HG02970 (cell line): Measurements from ENCODE around the gene PMEPA1.

Source experiments
- ATAC-seq: cut with Tn5 transposase; IDR thresholded peaks from one replicate; pipeline ENCODE4 v1.9.1; 2021; ENCODE audit warnings: mild to moderate bottlenecking, moderate library complexity, moderate number of reproducible peaks; ENCODE audit not compliant: unreplicated experiment, low FRiP score

PMEPA1 gene

GRCh38 chr20:57697543-57697942 lies 12.3 kb downstream of the PMEPA1 start:
- ATAC-seq = no peak

- no peak for ATAC-seq
Observed at GRCh38 chr20:57696401-57696961, 13.3 kb downstream of the PMEPA1 start.

GRCh38 chr20:57695940-57696339 lies 13.9 kb downstream of the PMEPA1 start:
- no peak for ATAC-seq

DNA sequence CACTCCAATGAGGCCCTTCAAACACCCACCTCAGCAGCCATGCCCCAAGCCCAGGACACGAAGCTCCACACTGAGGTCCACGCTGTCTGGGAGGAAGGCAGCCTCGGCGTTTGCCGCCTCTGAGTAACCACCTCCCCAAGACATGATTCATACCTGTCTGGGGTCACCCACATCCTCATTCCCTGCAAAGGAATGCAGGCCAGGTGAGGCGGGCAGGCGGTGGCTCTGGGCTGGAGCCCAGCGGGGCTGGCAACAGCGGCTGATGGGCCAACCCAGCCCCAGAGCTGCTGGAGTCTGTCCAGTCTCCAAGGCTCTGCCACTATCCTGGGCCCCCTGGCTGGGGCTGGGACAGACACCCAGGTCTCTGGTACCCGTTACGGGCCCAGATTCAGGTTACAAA lies 14.8 kb downstream of the PMEPA1 start:
- ATAC-seq = no peak

- ATAC-seq = no peak
Observed at GRCh38 chr20:57694481-57694880, 15.3 kb downstream of the PMEPA1 start.

DNA sequence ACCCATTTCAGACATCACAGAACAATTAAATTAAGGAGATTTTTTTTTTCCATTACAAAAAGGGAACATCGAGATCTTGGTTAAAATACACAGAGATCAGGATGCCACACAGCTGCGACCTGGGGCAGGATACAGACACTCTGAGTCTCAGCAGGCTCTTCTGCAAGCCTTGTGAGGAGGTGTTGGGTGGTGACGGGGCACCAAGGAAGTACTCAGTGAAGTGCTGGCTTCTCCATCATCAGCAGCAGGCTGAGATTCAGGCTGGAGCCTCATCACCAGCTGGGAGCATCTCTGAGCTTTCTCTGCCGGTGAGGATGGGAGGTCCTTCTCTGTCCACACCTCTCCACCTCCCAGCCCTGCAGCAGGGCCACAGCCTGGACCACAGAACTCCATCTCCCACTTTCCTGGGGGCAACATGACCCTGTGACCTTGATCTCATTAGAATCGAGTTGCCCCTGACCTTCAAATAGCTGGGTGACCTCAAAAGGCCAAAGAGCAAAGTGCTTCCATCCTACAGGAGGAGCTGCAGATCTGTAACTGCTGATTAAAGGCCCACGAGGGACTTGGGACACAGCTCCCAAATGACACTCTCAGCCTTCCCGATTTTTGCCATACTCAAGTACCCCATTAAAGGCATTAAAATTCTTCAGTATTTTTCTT lies 16.0 kb downstream of the PMEPA1 start:
- no peak for ATAC-seq

DNA sequence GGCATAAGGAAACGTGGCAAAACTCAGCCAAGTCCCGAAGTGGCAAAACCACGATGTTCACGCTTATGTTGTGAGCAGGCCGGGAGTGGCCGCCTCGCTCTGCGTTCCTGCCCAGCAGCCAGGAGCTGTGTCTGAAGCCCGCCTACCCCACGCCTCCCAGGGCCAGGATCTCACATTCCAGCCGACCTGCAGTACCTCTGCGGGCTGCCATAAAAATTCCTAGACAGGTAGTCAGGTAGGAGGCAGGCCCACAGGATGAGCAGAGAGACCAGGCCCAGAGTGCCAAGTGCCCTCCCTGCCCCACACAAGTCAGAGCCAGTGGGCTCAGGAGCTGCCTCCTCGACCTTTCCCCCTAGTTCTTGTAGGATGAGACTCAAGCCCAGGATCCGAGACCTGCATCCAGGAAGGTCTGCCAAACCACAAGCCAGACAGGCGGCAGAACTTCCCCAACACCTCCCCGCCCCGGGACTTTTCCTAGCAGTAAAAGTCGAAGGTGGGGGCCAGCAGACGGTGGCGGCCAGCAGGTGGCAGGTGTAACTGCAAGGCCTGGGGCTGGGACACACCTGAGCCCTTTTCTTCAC lies 16.7 kb downstream of the PMEPA1 start:
- ATAC-seq = no peak

DNA sequence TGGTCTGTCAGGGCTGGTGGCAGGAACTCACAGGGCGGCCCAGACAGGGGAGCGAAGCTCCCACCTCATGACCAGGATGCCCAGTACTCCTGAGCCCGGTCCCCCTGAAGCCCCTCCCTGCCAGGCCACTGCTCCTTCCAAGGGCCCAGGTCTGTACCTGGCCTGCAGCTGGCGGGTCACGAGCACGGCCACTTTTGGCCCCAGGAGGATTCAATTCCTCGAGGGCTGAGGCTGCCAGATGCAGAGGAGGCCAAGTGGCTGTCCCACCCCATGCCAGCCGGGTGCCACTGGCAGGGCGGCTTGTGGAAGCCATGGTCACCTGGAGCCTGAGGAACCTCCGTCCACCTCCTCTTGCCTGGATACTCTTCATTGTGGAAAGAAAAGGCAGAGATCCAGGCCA lies 17.4 kb downstream of the PMEPA1 start:
- ATAC-seq = no peak

GRCh38 chr20:57691699-57692098 lies 18.1 kb downstream of the PMEPA1 start:
- no peak for ATAC-seq

DNA sequence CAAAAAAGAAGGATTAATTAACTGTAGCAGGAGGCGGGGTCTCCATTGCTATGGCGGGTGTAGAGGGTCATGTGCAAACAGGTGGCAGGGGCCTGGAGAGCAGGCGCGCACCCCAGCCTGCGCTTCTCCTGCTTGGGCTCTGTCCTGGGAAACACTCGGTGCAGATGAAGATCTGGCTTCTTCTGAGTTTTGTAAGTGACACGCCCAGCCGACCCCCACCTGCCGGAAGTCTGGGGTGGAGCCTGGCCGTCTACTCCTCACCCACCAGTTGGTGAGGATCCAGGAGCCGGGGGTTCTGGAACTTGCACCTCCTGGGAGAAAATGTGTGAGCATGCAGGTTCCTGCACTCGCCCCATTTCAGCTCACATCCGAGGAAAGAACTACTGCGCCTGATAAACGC lies 19.3 kb downstream of the PMEPA1 start:
- ATAC-seq = no peak

DNA sequence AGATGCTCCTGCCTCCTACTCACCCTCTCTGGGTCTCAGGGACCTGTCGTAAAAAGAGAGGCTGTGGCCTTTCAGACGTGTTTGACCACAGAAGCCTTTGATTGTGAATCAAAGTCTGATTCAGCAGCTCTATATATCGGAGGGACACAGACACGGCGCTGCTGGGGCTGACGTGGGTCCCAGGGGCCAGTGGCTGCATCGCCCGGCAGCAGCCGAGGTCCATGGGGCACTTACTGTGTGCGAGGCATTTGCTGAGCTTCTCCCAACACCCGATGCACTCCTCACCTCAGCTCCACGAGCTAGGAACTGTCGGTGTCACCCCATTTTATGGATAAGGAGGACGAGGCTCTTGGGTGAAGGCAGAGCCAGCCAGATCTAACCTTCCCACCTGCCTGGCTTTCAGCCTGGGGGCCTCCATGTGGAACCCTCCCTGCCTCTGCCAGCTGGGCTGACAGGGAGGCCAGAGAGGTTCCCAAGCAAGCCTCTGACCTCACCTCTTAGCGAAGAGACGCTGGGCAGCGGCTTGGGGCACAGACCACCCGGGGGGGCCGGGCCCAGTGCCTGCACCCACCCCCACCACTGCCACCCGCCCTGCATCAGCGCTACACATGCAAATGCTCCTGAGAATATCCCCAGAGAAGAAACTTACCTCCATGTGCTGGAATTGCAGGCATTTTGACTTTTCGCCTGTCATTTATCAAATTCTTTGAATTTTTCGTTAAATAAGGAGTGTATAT lies 19.9 kb downstream of the PMEPA1 start:
- ATAC-seq = no peak

DNA sequence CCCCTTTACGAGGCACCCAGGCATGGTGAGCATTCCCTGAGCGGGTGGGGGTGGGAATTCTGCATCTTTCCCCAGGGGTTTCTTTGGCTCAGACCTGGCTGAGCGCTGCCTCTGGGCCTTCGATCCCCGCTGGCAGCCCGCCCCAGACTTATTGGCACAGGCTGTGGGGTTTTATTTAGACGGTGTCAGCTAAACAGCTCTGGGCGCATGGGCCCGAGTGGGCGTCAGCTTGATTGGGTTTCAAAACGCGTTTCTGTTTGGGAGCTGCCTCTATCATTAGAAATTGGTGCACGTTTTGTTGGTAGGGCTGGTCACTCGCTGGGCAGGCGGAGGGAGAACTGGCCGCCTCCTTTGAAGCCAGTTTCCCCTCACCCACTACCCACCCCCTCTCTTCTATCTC lies 21.0 kb downstream of the PMEPA1 start:
- ATAC-seq = no peak

GRCh38 chr20:57688295-57688694 lies 21.5 kb downstream of the PMEPA1 start:
- ATAC-seq = no peak

GRCh38 chr20:57686931-57687652 lies 22.7 kb downstream of the PMEPA1 start:
- no peak for ATAC-seq

- ATAC-seq = no peak
Observed at GRCh38 chr20:57685146-57685758, 24.6 kb downstream of the PMEPA1 start.

GRCh38 chr20:57684808-57685140 lies 25.0 kb downstream of the PMEPA1 start:
- ATAC-seq = no peak

DNA sequence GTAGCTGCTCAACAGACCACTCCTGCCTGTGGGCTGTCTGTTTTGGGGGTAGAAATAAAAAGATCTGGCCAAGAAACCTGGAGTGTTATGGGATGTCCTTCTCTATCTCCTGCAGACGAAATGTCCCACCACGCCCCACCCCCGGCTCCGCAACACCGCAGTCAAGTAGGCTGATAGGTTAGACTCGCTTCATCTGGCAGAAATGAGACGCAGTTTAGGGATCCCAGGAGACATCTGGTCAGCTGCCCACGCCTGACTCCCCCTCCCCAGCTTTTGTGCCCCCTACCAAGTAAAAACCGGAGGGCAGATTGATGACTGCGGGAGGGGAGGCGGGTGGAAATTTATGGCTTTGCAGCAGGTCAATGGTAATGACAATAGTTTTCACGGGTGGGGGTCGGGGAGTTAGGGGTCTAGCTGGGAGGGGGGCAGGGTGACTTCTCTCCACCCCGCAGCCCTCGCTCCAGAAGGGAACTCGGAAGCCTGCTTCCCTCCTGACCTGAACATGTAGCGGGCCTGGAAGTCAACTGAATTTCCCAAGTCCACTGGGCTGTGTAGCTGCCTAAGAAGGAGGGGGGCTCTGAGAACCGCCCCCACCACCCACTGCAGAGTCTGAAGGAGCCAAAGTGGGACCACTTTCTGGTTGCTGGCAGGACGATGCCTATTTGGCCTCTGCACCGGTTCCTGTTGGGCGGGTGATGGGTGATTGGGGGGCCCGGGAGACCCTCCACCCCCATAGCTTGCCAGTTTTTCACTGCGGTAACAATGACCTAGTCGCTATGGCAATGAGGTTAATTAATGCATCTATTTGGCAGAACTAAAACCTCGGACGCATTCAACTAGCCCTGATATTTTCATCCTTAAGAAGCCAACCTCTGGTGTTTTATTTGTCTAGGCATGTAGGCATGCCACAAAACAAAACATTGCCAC lies 25.7 kb downstream of the PMEPA1 start:
- no peak for ATAC-seq

DNA sequence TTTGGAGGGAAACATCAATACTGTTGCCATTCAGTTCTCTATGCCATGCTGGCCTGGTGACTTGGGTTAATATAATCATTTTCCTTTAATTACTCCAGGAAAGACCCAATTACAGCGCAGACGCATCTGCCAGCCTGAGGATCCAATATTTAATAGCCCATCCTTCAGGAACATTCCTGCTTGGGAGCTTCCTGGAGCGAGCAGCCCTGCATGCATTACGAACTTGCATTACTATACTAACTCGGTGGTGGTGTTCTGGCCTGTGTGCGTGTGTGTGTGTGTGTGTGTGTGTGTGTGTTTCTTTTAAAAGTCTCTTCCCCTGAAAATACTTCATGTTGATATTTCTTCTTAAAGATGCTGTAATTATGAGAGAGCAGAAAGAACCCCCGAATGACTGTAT lies 26.5 kb downstream of the PMEPA1 start:
- ATAC-seq = no peak
